NCI-H1417 treated with DMSO at 0.1 percent for 48 hours (cell line): Measurements from ENCODE around the gene PCDHGC5.

ENCODE experiments used
- DNase-seq: peaks from one replicate; lab custom pipeline; 2025; lab: John Stamatoyannopoulos, UW

Gene PCDHGC5

GRCh38 chr5:141512911-141513626 is 24.2 kb downstream of the PCDHGC5 start:
- no peak for DNase-seq

GRCh38 chr5:141513627-141514329 is 24.9 kb downstream of the PCDHGC5 start:
- DNase-seq, result no peak

- no peak for DNase-seq
These were observed 25.7 kb downstream of the PCDHGC5 start for GRCh38 chr5:141514330-141515133.

- DNase-seq, result no peak
These were observed 26.3 kb downstream of the PCDHGC5 start for GRCh38 chr5:141515141-141515540.

GRCh38 chr5:141515946-141516671 is 27.2 kb downstream of the PCDHGC5 start:
- DNase-seq, result no peak

GRCh38 chr5:141516672-141517025 is 27.8 kb downstream of the PCDHGC5 start:
- DNase-seq, result no peak

GRCh38 chr5:141517312-141517711 is 28.4 kb downstream of the PCDHGC5 start:
- DNase-seq, result no peak

GRCh38 chr5:141517880-141518617 is 29.2 kb downstream of the PCDHGC5 start:
- DNase-seq, result no peak

- no peak for DNase-seq
These were observed 29.7 kb downstream of the PCDHGC5 start for GRCh38 chr5:141518618-141519015.

GRCh38 chr5:141519605-141520565 is 31.0 kb downstream of the PCDHGC5 start:
- DNase-seq, result no peak

- no peak for DNase-seq
These were observed 32.4 kb downstream of the PCDHGC5 start for GRCh38 chr5:141521244-141521781.

- no peak for DNase-seq
These were observed 33.4 kb downstream of the PCDHGC5 start for GRCh38 chr5:141522301-141522700.

- no peak for DNase-seq
These were observed 35.1 kb downstream of the PCDHGC5 start for GRCh38 chr5:141523991-141524390.

- peak; percentile 6 for DNase-seq
These were observed 36.0 kb downstream of the PCDHGC5 start for GRCh38 chr5:141524604-141525597.

GRCh38 chr5:141525653-141526052 is 36.8 kb downstream of the PCDHGC5 start:
- DNase-seq, result no peak

GRCh38 chr5:141527426-141527825 is 38.5 kb downstream of the PCDHGC5 start:
- no peak for DNase-seq

- DNase-seq, result no peak
These were observed 39.6 kb downstream of the PCDHGC5 start for GRCh38 chr5:141528291-141528984.

- DNase-seq, result no peak
These were observed 40.1 kb downstream of the PCDHGC5 start for GRCh38 chr5:141529002-141529401.
